BLaER1 treated with 17β-estradiol and CSF1 and Interleukin-3, amounts not matched to agents 10 nM and 100 nM (cell line): Measurements from ENCODE around the gene MCOLN1.
"Not testable (repeated sequence)": the region's sequence is repeated elsewhere in the genome, so short reads cannot be mapped to it uniquely, and the experiment has no call there.

Experiments used
- H3K27ac ChIP-seq, 11 experiments: shearing (Covaris generic); formaldehyde crosslinking; 2 replicates each; pipeline ENCODE4 v1.8.1; 2022
- H3K27me3 ChIP-seq, 11 experiments: shearing (Covaris generic); formaldehyde crosslinking; 2 replicates each; pipeline ENCODE4 v1.8.1; 2022
- H3K36me3 ChIP-seq, 11 experiments: shearing (Covaris generic); formaldehyde crosslinking; 2 replicates each; pipeline ENCODE4 v1.8.1; 2022
- H3K4me1 ChIP-seq, 10 experiments: shearing (Covaris generic); formaldehyde crosslinking; 2 replicates each; pipeline ENCODE4 v1.8.1; 2022
- H3K4me2 ChIP-seq, 11 experiments: shearing (Covaris generic); formaldehyde crosslinking; 2 replicates each; pipeline ENCODE4 v1.8.1; 2022
- H3K4me3 ChIP-seq, 10 experiments: shearing (Covaris generic); formaldehyde crosslinking; 2 replicates each; pipeline ENCODE4 v1.8.1; 2022
- H3K9ac ChIP-seq, 11 experiments: shearing (Covaris generic); formaldehyde crosslinking; 2 replicates each; pipeline ENCODE4 v1.8.1; 2022
- H3K9me3 ChIP-seq, 11 experiments: shearing (Covaris generic); formaldehyde crosslinking; replicated peaks in 1 of 11; 2 replicates each; pipeline ENCODE4 v1.8.1; 2022
- H4K20me1 ChIP-seq, 11 experiments: shearing (Covaris generic); formaldehyde crosslinking; 2 replicates each; pipeline ENCODE4 v1.8.1; 2022
- Cebpa-rat ChIP-seq, 11 experiments: shearing (Covaris generic); IDR thresholded peaks; 2 replicates each; pipeline ENCODE4 v1.8.1; 2022

MCOLN1 gene

GRCh38 chr19:7565332-7565731 is 42.9 kb downstream of the MCOLN1 start:
- H3K27me3 ChIP-seq, result no peaks in the 10 kb centered on the region
- peak in 5 of 11 experiments; percentile 6 to 56 (median 17); a peak in 1 of 22 replicates for TF ChIP-seq Cebpa-rat (IDR thresholded peaks at IDR 0.05)
- H3K4me1 ChIP-seq, result no peaks in the 10 kb centered on the region
- H3K9me3 ChIP-seq, result peaks cover 0 to 4% (median 2%) of the 10 kb centered on the region in 11 experiments; a peak in 11 of 22 replicates
- no peak overlapping the region for H3K9ac ChIP-seq
- no peak overlapping the region for H3K4me3 ChIP-seq
- peaks cover 2 to 17% (median 9%) of the 10 kb centered on the region in 11 experiments; a peak in 19 of 22 replicates for H3K36me3 ChIP-seq
- no peak overlapping the region for H3K4me2 ChIP-seq
- peaks cover 0 to 18% (median 0%) of the 10 kb centered on the region in 11 experiments; a peak in 5 of 22 replicates for H4K20me1 ChIP-seq
- H3K27ac ChIP-seq, result no peak overlapping the region

- peaks cover 0 to 5% (median 0%) of the 10 kb centered on the region in 10 experiments; a peak in 1 of 20 replicates for H3K4me1 ChIP-seq
- H3K9me3 ChIP-seq, result no peaks in the 10 kb centered on the region
- no peak for TF ChIP-seq Cebpa-rat (IDR thresholded peaks at IDR 0.05)
- H4K20me1 ChIP-seq, result no peaks in the 10 kb centered on the region
- no peak overlapping the region for H3K27ac ChIP-seq
- H3K27me3 ChIP-seq, result no peaks in the 10 kb centered on the region
- no peaks in the 10 kb centered on the region for H3K36me3 ChIP-seq
- no peak overlapping the region for H3K9ac ChIP-seq
- H3K4me3 ChIP-seq, result no peak overlapping the region
- no peak overlapping the region for H3K4me2 ChIP-seq
These were observed 48.3 kb downstream of the MCOLN1 start for GRCh38 chr19:7570761-7571160.

GRCh38 chr19:7575434-7576040 is 53.1 kb downstream of the MCOLN1 start:
- no peak overlapping the region for H3K4me3 ChIP-seq
- no peaks in the 10 kb centered on the region for H4K20me1 ChIP-seq
- no peak overlapping the region for H3K9ac ChIP-seq
- TF ChIP-seq Cebpa-rat (IDR thresholded peaks at IDR 0.05), result no peak
- no peaks in the 10 kb centered on the region for H3K9me3 ChIP-seq
- H3K4me1 ChIP-seq, result peaks cover 0 to 5% (median 0%) of the 10 kb centered on the region in 10 experiments; a peak in 1 of 20 replicates
- H3K36me3 ChIP-seq, result no peaks in the 10 kb centered on the region
- peak overlapping the region in 2 of 11 experiments; percentile 35 to 37; a peak in 1 of 22 replicates for H3K4me2 ChIP-seq
- no peaks in the 10 kb centered on the region for H3K27me3 ChIP-seq
- H3K27ac ChIP-seq, result no peak overlapping the region

- H3K36me3 ChIP-seq, H3K9ac ChIP-seq, H3K27me3 ChIP-seq, H3K4me1 ChIP-seq, H3K4me3 ChIP-seq, H4K20me1 ChIP-seq, H3K27ac ChIP-seq, H3K4me2 ChIP-seq, H3K9me3 ChIP-seq: not testable (repeated sequence)
These were observed 55.0 kb downstream of the MCOLN1 start for GRCh38 chr19:7577422-7577821.

- Histone ChIP-seq H4K20me1 (no peaks in the 10 kb centered on the region), H3K4me3 (no peak overlapping the region), H3K4me1 (peaks cover 0 to 5% (median 0%) of the 10 kb centered on the region in 10 experiments; a peak in 1 of 20 replicates), H3K27me3 (no peaks in the 10 kb centered on the region), H3K4me2 (no peak overlapping the region), H3K36me3 (no peaks in the 10 kb centered on the region), H3K9ac (no peak overlapping the region), H3K27ac (no peak overlapping the region), H3K9me3 (no peaks in the 10 kb centered on the region)
- no peak for TF ChIP-seq Cebpa-rat (IDR thresholded peaks at IDR 0.05)
These were observed 55.7 kb downstream of the MCOLN1 start for GRCh38 chr19:7578127-7578526.

- no peak overlapping the region for H3K27ac ChIP-seq
- H3K4me3 ChIP-seq, result no peak overlapping the region
- H3K4me2 ChIP-seq, result no peak overlapping the region
- no peaks in the 10 kb centered on the region for H3K9me3 ChIP-seq
- no peaks in the 10 kb centered on the region for H3K27me3 ChIP-seq
- H4K20me1 ChIP-seq, result no peaks in the 10 kb centered on the region
- H3K4me1 ChIP-seq, result peaks cover 0 to 5% (median 0%) of the 10 kb centered on the region in 10 experiments; a peak in 1 of 20 replicates
- no peak overlapping the region for H3K9ac ChIP-seq
- no peaks in the 10 kb centered on the region for H3K36me3 ChIP-seq
- no peak for TF ChIP-seq Cebpa-rat (IDR thresholded peaks at IDR 0.05)
These were observed 56.8 kb downstream of the MCOLN1 start for GRCh38 chr19:7579182-7579581.

- Histone ChIP-seq H3K27ac (no peak overlapping the region), H4K20me1 (no peaks in the 10 kb centered on the region), H3K4me2 (no peak overlapping the region), H3K9me3 (no peaks in the 10 kb centered on the region), H3K27me3 (no peaks in the 10 kb centered on the region), H3K9ac (no peak overlapping the region), H3K36me3 (no peaks in the 10 kb centered on the region), H3K4me1 (peaks cover 0 to 9% (median 0%) of the 10 kb centered on the region in 10 experiments; a peak in 3 of 20 replicates), H3K4me3 (no peak overlapping the region)
- TF ChIP-seq Cebpa-rat (IDR thresholded peaks at IDR 0.05), result no peak
These were observed 60.0 kb downstream of the MCOLN1 start for GRCh38 chr19:7582446-7582845.
